Panc1 (cell line): ENCODE measurements around the gene TSHZ3.

Experiments used
- CTCF ChIP-seq: fragments of 450-650 bp; IDR thresholded peaks from 2 replicates; pipeline ENCODE4 v1.5.1; 2017; ENCODE audit warnings: mild to moderate bottlenecking
- POLR2AphosphoS5 ChIP-seq: IDR thresholded peaks from 2 replicates; pipeline ENCODE4 v1.6.1; 2012; ENCODE audit warnings: mild to moderate bottlenecking, low read depth, low read length, moderate library complexity

GRCh38 chr19:31364963-31365362, 15.7 kb upstream of the TSHZ3 start:
- TF ChIP-seq CTCF, result no peak; the same call in 1 of the 2 replicates
- TF ChIP-seq POLR2AphosphoS5, result no peak
